Measurements from ENCODE around the gene ARRB1.
A peak's percentile ranks its signal among the peaks of the same experiment; 100 is the strongest.
"Not testable (repeated sequence)": the region's sequence is repeated elsewhere in the genome, so short reads cannot be mapped to it uniquely, and the experiment has no call there.

ARRB1 gene

DNA sequence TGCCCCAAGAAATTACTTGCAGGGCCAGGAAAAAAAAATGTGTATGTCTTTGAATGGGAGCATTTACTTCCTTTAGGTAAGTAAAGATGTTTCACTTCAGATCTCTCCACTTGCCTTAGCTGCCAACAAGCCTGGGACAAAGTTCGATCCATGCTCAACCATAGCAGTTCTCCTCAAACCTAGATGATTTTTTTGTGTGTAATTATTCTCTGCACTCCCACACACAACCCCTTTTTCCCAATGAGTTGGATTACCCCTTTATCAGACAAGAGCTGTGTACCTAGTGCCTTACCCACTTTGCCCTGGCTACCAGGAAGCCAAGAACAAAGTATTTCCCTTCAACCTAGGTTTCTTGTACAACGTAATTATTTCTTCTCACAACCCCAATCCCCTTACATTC, 75.3 kb downstream of the ARRB1 start:
- no peak for DNase-seq (ENCODE audit: low read depth in 2 of 2)

GRCh38 chr11:75275581-75275980, 75.9 kb downstream of the ARRB1 start:
- DNase-seq (ENCODE audit: low read depth in 2 of 2): peak; percentile 26 to 46

DNA sequence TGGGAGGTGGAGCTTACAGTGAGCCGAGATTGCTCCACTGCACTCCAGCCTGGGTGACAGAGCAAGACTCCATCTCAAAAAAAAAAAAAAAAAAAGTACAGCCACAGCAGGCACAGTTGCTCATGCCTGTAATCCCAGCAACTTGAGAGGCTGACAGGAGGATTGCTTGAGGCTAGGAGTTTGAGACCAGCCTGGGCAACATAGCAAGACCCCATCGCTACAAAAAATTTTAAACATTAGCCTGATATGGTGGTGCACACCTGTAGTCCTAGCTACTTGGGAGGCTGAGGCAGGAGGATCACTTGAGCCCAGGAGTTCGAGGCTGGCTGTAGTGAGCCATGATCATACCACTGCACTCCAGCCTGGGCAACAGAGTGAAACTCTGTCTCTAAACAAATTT, 76.7 kb downstream of the ARRB1 start:
- DNase-seq (ENCODE audit: low read depth in 2 of 2): not testable (repeated sequence)

GRCh38 chr11:75273411-75274391, 77.8 kb downstream of the ARRB1 start:
- DNase-seq (ENCODE audit: low read depth in 2 of 2): no peak

DNA sequence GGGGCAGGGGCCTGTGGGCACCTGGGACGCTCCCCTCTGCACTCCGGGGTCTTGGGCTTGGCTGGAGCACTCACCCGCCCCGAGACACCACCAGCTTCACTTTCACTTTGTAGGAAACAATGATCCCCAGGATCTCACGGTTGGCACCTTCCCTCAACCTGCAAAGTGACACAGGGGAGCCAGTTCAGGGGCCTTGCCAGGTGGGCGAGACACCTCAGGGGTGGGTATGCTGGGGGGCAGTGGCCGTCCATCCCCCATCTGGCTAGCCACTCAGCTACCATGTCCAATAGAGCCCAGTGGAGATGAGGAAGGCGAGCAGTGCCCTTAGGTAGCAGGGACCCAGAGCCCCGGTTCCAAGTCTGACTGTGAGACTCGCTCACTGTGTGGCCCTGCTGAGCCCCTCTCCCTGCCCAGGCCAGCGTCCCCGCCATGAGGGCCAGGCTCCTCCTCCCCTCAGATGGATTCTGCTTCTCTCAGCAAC, 78.6 kb downstream of the ARRB1 start:
- no peak for DNase-seq (ENCODE audit: low read depth in 2 of 2)

DNA sequence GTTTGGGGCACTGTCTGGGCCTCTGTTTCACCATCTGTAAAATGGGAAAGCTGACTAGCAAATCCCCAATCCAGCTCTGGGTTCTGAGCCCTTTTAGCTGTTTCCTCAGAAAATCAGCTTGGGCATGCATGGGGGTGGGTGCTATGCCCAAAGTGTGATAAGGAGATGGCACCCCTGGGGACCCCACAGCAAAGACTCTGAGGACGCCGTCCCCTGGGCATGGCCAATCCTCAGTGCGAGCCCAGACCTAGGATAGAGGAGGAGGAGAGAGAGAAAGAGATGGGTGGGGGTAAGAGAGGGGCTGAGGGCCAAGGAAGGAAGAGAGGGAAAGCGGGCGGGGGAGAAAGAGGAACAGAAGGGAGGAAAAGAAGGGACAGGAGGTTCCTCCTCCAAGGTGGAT, 79.1 kb downstream of the ARRB1 start:
- DNase-seq (ENCODE audit: low read depth in 2 of 2): no peak

GRCh38 chr11:75271730-75272129, 79.7 kb downstream of the ARRB1 start:
- DNase-seq (ENCODE audit: low read depth in 2 of 2): no peak

DNA sequence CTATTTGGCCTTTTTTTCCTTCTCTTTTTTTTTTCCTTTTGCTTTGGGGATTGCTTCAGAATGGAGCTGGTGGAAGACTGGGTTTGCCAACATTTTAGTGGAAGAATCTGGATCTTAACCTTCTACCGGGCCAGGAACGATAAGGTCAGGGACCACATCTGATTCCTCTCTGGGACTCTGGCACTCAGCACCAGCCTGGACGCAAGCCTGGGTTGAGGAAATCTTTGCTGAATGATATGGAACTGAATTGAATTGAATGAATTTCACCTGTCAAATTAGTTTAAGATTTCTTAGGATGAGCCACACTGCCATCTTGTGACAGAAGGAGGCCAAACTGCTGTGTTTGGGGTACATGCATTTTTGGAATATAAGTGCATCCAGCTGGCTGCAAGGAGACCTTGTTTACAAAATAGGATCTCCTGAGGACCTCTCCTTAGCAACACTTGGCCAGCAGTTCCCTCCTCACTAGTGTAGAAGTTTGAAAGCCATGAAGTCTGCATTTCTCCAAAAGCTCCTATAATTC, 80.5 kb downstream of the ARRB1 start:
- peak in 1 of 2 donors; percentile 9 for DNase-seq (ENCODE audit: low read depth in 2 of 2)

DNA sequence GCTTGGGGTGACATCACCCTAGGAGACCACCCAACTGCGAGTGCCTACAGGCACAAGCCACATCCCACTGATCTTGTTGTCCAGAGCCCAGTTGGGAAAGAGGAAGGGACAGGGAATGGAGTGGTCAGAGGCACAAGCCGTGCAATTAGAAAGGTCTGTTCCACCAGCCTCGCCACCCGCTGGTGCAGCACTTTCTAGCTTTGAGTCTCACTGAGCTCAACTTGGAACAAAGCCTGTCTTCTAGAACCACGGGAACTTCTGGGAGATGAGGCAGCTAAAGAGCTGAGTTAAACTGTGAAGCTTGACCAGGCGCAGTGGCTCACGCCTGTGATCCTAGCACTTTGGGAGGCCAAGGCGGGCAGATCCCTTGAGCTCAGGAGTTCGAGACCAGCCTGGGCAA, 81.6 kb downstream of the ARRB1 start:
- DNase-seq (ENCODE audit: low read depth in 2 of 2): no peak

DNA sequence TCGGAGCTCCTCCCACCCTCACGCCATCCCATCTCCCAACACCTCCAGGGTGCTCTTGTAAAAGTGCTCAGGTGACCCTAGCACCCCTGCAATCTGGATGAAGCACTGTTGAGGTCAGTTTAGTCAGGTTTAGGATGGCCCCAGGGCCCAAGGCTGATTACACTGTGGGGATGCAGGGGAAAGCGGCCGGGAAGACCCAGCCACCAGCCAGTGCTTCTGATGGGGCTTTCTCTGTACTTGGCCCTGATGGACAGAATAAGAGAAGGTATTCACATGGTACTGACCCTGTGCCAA, 82.1 kb downstream of the ARRB1 start:
- DNase-seq (ENCODE audit: low read depth in 2 of 2): no peak

GRCh38 chr11:75268626-75269366, 82.7 kb downstream of the ARRB1 start:
- DNase-seq (ENCODE audit: low read depth in 2 of 2): no peak

DNA sequence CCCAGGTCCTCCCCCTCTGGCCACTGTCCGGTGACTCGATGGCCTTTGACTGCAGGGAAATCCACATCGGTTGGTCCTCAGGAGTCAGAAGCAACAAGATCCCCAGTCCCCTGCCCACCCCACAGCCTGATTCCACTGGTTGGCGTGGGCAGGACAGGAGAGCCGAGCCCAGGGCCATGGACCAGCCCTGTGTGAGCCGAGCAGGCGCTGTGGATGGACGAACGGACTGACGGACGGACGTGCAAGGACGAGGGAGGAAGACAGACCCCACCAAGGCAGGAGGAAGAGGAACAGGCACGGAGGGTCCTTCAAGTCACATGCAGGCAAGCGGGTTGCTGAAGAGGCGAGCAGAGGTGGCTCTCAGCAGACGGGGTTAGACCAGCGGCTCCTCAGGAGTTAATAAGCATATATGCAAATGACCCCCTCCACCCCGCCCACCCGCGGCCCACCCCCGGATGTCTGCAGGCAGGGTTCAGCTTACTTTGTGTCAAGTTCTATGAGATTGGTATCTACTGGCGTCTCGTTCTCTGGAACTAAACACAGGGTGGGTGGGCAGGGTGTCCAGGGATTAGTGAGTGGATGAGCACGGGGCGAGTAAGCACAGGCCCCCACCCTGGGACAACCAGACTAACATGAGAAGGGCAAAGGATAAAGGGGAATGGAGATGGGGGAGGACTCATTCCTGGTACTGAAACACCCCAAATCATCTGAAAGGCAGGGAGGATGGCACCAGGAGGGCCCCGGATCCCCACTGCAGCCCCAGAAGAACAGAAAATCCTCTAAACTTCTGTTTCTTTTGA, 84.1 kb downstream of the ARRB1 start:
- DNase-seq (ENCODE audit: low read depth in 2 of 2): no peak

GRCh38 chr11:75265851-75266531, 85.5 kb downstream of the ARRB1 start:
- no peak for DNase-seq (ENCODE audit: low read depth in 2 of 2)

DNA sequence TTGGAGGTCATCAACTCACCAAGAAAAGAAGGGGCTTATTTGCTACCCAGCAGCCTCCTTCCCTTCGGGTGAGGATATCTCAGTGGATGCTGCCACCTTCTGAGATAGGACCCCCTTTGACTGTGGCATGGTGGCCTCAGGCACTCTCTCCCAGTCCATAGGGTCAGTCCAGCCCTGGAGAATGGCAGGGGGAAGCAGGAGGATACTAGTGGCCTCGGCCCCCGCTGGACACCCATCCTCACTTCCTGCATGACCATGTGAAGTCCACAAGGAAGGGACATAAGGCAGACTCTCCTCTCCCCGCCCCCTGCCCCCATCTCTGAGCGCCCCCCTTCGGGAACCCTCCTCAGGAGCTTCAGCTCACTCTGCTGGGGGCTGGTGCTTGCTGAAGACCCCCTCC, 86.5 kb downstream of the ARRB1 start:
- DNase-seq (ENCODE audit: low read depth in 2 of 2): no peak

DNA sequence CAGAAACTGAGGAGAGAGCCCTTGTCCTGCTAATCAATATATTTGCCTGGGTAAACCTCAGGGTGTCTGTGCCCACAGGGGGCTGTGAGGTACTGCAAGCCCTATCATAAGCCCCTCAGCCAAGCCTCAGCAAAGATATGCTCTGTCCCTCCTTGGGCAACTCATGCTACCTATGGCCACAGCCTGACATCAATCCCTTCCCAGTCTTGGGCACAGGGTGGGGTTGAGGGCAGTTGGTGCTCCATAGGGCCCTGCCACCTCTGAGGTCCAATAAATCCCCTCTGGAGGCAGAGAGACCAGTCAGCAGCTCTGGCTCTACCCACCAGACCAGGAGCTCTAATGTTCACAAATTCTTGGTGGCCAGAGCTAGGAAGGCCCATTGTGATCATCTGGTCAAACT, 87.1 kb downstream of the ARRB1 start:
- no peak for DNase-seq (ENCODE audit: low read depth in 2 of 2)

GRCh38 chr11:75263944-75264349, 87.5 kb downstream of the ARRB1 start:
- DNase-seq (ENCODE audit: low read depth in 2 of 2): no peak

GRCh38 chr11:75262961-75263852, 88.3 kb downstream of the ARRB1 start:
- DNase-seq (ENCODE audit: low read depth in 2 of 2): no peak

DNA sequence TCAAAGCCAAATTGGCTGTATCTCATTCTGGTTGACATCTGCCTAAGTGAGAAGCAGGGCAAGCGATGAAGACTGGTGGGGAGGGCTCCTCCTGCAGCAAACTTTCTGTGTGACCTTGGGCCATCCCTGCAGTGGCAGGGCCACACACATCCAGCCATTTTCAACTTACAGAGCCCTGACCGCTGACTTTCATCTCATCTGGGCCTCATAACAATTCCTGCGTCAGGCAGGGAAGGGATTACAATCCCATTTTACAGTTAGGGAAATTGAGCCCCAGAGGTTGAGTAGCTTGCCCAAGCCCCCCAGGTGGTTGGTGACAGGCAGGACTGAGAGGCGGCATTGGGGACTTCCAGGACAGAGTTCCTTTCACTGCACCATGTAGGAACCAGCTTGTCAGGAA, 89.0 kb downstream of the ARRB1 start:
- no peak for DNase-seq (ENCODE audit: low read depth in 2 of 2)

DNA sequence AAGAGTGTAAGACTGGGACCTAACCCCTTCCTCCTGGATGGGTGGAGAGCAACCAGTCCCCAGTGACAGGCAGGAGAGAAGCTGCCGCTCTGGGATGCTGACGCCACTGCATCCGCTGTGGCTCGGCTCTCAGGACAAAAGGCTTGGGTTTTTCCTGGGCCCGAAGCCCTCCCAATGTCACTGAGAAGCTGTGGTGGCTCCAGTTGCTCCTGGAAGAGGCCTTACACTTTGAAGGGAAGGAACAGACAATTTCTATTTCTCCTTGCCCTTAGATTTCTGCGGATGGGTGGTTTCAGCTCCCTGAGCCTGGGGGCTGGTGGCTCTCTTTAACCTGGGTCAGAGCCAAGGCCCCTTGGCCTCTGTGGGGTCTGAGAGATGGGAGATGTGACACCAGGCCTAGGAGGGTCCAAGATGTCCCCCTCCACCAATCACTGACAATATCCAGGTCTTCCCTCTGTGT, 89.5 kb downstream of the ARRB1 start:
- no peak for DNase-seq (ENCODE audit: low read depth in 2 of 2)

Data from stimulated activated CD4-positive, alpha-beta T cell treated with anti-CD3 and anti-CD28 coated beads, Interleukin-1b, Interleukin-23, amount 100 ng/mL, for 4 hours (primary cell).